HPDE6-E6E7 (cell line): Measurements from ENCODE around the gene GNLY.
"Not testable (repeated sequence)": the region's sequence is repeated elsewhere in the genome, so short reads cannot be mapped to it uniquely, and the experiment has no call there.

Experiments
- DNase-seq: peaks from one replicate; pipeline ENCODE4 v3.0.0; 2011; ENCODE audit warnings: missing footprints; ENCODE audit errors: extremely low spot score

Gene GNLY

GRCh38 chr2:85707304-85707703 lies 13.1 kb downstream of the GNLY start:
- DNase-seq = peak; percentile 51

- no peak for DNase-seq
Measured at GRCh38 chr2:85708641-85709040, 14.5 kb downstream of the GNLY start.

GRCh38 chr2:85709401-85709811 lies 15.2 kb downstream of the GNLY start:
- DNase-seq = no peak

GRCh38 chr2:85710687-85711577 lies 16.8 kb downstream of the GNLY start:
- DNase-seq = no peak

- DNase-seq = no peak
Measured at GRCh38 chr2:85711578-85712060, 17.5 kb downstream of the GNLY start.

GRCh38 chr2:85712336-85712735 lies 18.2 kb downstream of the GNLY start:
- no peak for DNase-seq

- no peak for DNase-seq
Measured at GRCh38 chr2:85712849-85713612, 18.9 kb downstream of the GNLY start.

GRCh38 chr2:85713836-85714235 lies 19.7 kb downstream of the GNLY start:
- no peak for DNase-seq

GRCh38 chr2:85714421-85714820 lies 20.3 kb downstream of the GNLY start:
- not testable (repeated sequence) for DNase-seq

- no peak for DNase-seq
Measured at GRCh38 chr2:85714841-85715240, 20.7 kb downstream of the GNLY start.

- DNase-seq = no peak
Measured at GRCh38 chr2:85716346-85716914, 22.3 kb downstream of the GNLY start.

- no peak for DNase-seq
Measured at GRCh38 chr2:85717308-85718008, 23.3 kb downstream of the GNLY start.

- DNase-seq = no peak
Measured at GRCh38 chr2:85718009-85718391, 23.8 kb downstream of the GNLY start.

- no peak for DNase-seq
Measured at GRCh38 chr2:85718885-85719492, 24.8 kb downstream of the GNLY start.

- DNase-seq = no peak
Measured at GRCh38 chr2:85719609-85720240, 25.6 kb downstream of the GNLY start.

- DNase-seq = no peak
Measured at GRCh38 chr2:85720533-85720932, 26.4 kb downstream of the GNLY start.

- no peak for DNase-seq
Measured at GRCh38 chr2:85721641-85722040, 27.5 kb downstream of the GNLY start.

GRCh38 chr2:85722519-85722918 lies 28.4 kb downstream of the GNLY start:
- DNase-seq = no peak

- DNase-seq = no peak
Measured at GRCh38 chr2:85723707-85724360, 29.7 kb downstream of the GNLY start.

GRCh38 chr2:85724731-85725181 lies 30.6 kb downstream of the GNLY start:
- no peak for DNase-seq
